ENCODE data around the gene ARHGAP22.

ARHGAP22 gene

DNA sequence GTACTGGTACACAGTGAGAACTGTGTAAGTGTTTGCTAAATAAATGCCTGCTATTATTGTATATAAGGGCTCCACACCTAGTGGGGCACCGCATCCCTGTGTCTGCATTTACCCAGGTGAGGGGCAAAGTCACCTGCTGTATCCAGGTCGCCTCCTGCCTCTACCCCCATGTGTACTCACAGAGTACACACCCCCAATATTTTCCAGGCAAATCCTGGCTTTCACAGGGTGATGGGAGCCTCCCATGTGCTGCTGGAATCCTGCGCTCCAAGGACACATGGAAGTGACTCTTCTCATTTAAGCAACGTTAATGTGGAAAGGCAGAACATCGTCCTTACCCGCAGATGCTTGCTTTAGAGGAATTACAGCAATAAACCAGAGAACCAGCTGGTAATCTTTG is 48.2 kb downstream of the ARHGAP22 start:
- FAIRE-seq, result no peak
- TF ChIP-seq, protein P1, sequence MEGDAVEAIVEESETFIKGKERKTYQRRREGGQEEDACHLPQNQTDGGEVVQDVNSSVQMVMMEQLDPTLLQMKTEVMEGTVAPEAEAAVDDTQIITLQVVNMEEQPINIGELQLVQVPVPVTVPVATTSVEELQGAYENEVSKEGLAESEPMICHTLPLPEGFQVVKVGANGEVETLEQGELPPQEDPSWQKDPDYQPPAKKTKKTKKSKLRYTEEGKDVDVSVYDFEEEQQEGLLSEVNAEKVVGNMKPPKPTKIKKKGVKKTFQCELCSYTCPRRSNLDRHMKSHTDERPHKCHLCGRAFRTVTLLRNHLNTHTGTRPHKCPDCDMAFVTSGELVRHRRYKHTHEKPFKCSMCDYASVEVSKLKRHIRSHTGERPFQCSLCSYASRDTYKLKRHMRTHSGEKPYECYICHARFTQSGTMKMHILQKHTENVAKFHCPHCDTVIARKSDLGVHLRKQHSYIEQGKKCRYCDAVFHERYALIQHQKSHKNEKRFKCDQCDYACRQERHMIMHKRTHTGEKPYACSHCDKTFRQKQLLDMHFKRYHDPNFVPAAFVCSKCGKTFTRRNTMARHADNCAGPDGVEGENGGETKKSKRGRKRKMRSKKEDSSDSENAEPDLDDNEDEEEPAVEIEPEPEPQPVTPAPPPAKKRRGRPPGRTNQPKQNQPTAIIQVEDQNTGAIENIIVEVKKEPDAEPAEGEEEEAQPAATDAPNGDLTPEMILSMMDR (IDR thresholded peaks at IDR 0.05; ENCODE audit: insufficient read depth, missing control alignments), result no peak

DNA sequence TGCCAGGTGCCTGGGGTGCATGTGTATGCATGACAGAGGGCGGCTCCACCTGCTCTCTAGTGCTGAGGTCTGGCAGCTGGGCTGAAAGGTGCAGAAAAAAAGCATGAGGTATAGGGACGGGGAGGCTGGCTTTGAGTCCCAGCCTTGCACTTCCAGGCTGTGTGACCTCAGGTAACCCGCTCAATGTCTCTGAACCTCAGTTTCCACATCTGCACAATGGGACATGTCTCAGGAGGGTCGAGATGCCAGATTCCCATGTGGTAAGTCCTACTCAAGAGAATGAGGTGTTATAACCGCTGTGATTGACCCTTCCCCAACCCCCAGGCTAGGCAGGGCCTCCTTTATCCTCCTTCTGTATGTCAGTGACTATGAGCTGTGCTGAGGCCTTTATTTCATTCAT is 48.8 kb downstream of the ARHGAP22 start:
- TF ChIP-seq, protein P1 (IDR thresholded peaks at IDR 0.05; ENCODE audit: insufficient read depth, missing control alignments), result no peak
- FAIRE-seq, result no peak
- DNase-seq (ENCODE audit: insufficient read length, low spot score), result no peak

More for the DNA sequence above, 48.2 kb downstream of the ARHGAP22 start:
- DNase-seq (ENCODE audit: insufficient read length, low spot score), result no peak

DNA sequence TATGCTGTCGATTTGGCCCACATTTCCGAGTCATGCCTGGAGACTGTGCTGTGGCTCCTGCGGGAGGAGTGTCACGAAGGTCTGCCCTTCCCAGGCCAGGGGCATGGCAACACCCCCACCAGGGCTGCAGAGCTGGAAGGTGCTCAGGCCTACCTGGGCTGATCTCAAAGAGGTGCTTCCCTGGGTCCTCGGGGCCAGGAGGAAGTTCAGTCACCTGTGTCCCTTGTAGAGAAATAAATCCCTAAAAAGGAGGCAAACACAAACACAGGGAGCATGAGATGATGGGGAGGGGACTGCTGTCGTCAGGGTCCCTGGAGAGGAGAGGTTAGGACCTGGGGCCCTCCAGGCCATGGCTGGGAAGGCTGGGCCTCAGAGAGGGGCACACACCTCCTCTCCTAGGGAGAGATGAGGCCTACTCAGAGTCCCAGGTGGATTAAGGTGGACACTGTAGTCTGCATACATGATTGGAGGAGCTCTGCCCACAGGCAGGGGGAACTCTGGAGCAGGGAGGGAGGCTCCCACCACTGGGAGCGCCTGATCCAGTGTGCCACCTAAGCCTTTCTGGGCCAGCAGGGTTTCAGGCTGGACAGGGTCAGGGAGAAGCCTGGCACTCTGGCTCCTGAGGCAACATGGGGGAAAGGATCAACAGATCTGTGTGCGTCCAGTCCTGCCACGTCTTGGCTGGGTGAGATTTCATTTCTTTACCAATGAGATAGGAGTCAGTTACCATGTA is 49.4 kb downstream of the ARHGAP22 start:
- no peak for DNase-seq (ENCODE audit: insufficient read length, low spot score)
- TF ChIP-seq, protein P1 (IDR thresholded peaks at IDR 0.05; ENCODE audit: insufficient read depth, missing control alignments), result no peak
- no peak for FAIRE-seq

DNA sequence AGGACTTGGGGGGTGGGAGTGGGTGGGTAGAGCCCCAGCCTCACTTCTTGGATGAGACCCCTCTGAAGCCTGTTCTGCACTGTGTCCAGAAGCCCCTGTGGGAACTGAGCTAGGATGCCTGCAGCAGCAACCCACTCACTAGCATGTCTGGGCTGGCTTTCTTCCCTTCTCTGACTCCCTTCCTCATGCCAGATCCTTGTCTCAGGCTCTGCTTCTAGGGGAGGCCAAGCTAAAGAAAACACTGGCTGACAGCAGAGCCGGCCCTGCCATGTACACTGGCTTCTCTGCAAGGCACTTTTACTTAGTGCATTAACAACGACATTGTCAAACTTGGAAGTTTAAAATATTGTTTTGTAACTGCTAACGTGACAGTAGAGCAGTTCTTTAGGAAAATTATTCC is 50.2 kb downstream of the ARHGAP22 start:
- no peak for FAIRE-seq
- TF ChIP-seq, protein P1 (IDR thresholded peaks at IDR 0.05; ENCODE audit: insufficient read depth, missing control alignments), result no peak
- no peak for DNase-seq (ENCODE audit: insufficient read length, low spot score)

DNA sequence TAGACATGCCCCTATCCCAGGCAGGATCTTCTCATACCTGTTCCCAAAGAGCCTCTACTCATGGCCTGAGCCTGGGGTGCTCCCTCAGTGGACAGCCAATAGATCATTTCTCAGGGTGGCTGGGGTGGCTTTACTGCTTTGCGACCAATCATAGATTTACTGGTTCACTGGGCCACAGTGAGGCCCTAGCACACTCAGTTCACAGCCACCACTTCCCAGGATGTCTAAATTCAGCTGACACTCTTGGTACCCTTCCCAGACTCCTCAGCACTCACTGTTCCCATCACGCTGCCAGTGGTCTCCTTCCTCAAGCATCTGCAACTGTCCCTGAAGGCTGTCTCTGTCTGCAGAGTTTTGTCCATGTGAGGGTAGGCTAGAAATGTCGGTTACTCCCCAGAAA is 50.6 kb downstream of the ARHGAP22 start:
- no peak for FAIRE-seq
- TF ChIP-seq, protein P1 (IDR thresholded peaks at IDR 0.05; ENCODE audit: insufficient read depth, missing control alignments), result no peak
- DNase-seq (ENCODE audit: insufficient read length, low spot score), result no peak

DNA sequence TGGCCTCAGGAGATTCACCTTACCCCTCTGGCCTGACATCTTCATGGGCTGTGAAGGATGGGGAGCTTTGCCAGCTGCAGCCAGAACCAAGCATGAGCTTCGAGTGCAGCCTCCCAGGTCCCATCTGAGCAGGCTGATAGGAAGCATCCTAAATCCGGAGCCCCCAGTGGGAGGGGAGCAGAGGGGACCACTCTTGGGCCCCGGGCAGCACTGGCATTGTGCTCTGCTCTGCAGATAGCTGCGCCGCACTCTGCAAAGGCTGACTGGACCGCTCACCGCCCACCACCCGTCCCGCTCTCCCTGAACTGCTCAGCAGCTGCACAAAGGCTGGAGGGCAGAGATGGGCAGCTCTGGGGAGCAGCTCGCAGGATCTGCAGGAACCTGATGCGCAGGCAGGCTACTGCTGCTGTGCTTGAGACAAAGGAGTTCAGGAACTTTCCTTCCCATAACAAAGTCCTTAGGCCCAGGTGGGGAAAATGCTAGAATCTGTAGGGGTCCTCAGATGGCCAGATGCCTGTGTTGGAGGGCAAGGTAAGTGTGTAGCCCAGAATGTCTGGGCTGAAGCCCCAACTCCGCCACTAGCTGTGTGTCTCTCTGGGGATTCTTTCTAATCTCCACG is 51.8 kb downstream of the ARHGAP22 start:
- no peak for FAIRE-seq
- DNase-seq (ENCODE audit: insufficient read length, low spot score), result no peak
- TF ChIP-seq, protein P1 (IDR thresholded peaks at IDR 0.05; ENCODE audit: insufficient read depth, missing control alignments), result no peak

Data from D721Med (cell line).